ENCODE data around the gene CYP3A4.
"Not testable (repeated sequence)": the region's sequence is repeated elsewhere in the genome, so short reads cannot be mapped to it uniquely, and the experiment has no call there.

The CYP3A4 gene

GRCh38 chr7:99755085-99755484, 28.9 kb downstream of the CYP3A4 start:
- DNase-seq = no peak

- no peak for DNase-seq
These were observed 31.6 kb downstream of the CYP3A4 start for GRCh38 chr7:99752356-99752755.

- not testable (repeated sequence) for DNase-seq
These were observed 32.5 kb downstream of the CYP3A4 start for GRCh38 chr7:99751322-99752052.

GRCh38 chr7:99748846-99749579, 35.0 kb downstream of the CYP3A4 start:
- no peak for DNase-seq

- not testable (repeated sequence) for DNase-seq
These were observed 37.1 kb downstream of the CYP3A4 start for GRCh38 chr7:99746915-99747314.

GRCh38 chr7:99745395-99745794, 38.6 kb downstream of the CYP3A4 start:
- not testable (repeated sequence) for DNase-seq

GRCh38 chr7:99742737-99743394, 41.1 kb downstream of the CYP3A4 start:
- DNase-seq = no peak

GRCh38 chr7:99741441-99741795, 42.6 kb downstream of the CYP3A4 start:
- DNase-seq = no peak

GRCh38 chr7:99740573-99741440, 43.2 kb downstream of the CYP3A4 start:
- DNase-seq = no peak

- no peak for DNase-seq
These were observed 44.0 kb downstream of the CYP3A4 start for GRCh38 chr7:99739699-99740572.

GRCh38 chr7:99737726-99738125, 46.3 kb downstream of the CYP3A4 start:
- no peak for DNase-seq

- not testable (repeated sequence) for DNase-seq
These were observed 47.3 kb downstream of the CYP3A4 start for GRCh38 chr7:99736667-99737066.

- no peak for DNase-seq
These were observed 49.0 kb downstream of the CYP3A4 start, which contains the start of gene CYP3A7 for GRCh38 chr7:99734987-99735386. CYP3A7 (minus strand) TSS chr7:99735196; CDS start chr7:99735093, 103 bp downstream.

GRCh38 chr7:99733448-99733847, 50.5 kb downstream of the CYP3A4 start:
- DNase-seq = no peak

- DNase-seq = no peak
These were observed 51.0 kb downstream of the CYP3A4 start for GRCh38 chr7:99733003-99733402.

- DNase-seq = no peak
These were observed 52.2 kb downstream of the CYP3A4 start for GRCh38 chr7:99731638-99732374.

- no peak for DNase-seq
These were observed 53.0 kb downstream of the CYP3A4 start for GRCh38 chr7:99730992-99731391.

- DNase-seq = no peak
These were observed 53.7 kb downstream of the CYP3A4 start for GRCh38 chr7:99730238-99730810.

Measured in hypothalamus (tissue), 51 donors.